Rectal smooth muscle tissue (tissue), 1 donor: Measurements from ENCODE around the gene PHF21B.

ENCODE experiments used
- H3K27ac ChIP-seq: one replicate; pipeline ENCODE4 v1.7.0; 2013; ENCODE audit warnings: low read depth, low read length, inconsistent platforms
- H3K27me3 ChIP-seq: one replicate; pipeline ENCODE4 v1.7.0; 2013; ENCODE audit warnings: low read length; ENCODE audit not compliant: control insufficient read depth, insufficient read depth
- H3K36me3 ChIP-seq: one replicate; pipeline ENCODE4 v1.7.0; 2013; ENCODE audit warnings: low read length; ENCODE audit not compliant: control insufficient read depth, insufficient read depth
- H3K4me1 ChIP-seq: one replicate; pipeline ENCODE4 v1.7.0; 2013; ENCODE audit warnings: low read length; ENCODE audit not compliant: control insufficient read depth, insufficient read depth
- H3K4me3 ChIP-seq: one replicate; pipeline ENCODE4 v1.7.0; 2013; ENCODE audit warnings: low read length
- H3K9ac ChIP-seq: one replicate; pipeline ENCODE4 v1.7.0; 2013; ENCODE audit warnings: low read length

PHF21B gene

GRCh38 chr22:44944883-44945601, 64.8 kb downstream of the PHF21B start:
- H3K4me1 ChIP-seq = no peaks in the 10 kb centered on the region
- no peak overlapping the region for H3K9ac ChIP-seq
- H3K4me3 ChIP-seq = no peak overlapping the region
- no peaks in the 10 kb centered on the region for H3K36me3 ChIP-seq
- no peak overlapping the region for H3K27ac ChIP-seq
- no peaks in the 10 kb centered on the region for H3K27me3 ChIP-seq

DNA sequence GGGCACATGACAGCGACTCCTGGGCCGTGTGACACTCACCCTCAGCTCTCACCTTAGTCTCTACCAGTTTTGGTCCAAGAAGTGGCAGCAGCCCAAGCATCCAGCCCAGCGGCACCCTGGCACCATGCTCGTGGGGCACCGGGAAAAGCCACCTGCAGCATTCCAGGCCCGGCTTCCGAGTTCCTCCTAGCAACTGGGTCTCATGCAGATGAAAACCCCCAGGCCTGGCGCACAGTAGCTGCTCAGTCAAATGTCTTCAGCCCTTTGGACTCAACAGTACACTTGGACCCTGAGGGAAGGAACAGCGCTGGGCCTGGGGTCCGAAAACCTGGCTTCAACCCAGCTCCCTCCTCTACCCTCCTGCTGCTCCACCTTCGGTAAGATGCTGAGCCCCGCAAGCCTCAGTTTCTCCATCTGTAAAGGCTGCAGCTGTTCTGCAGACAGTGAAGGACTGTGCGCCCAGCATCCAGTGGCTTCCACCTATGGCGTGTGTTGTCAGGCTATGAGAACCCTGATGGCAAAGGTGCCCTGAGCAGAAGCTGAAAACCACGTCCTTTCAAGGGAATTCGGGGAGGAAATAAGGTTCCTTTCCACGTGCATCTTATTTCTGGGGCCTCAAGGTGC, 66.0 kb downstream of the PHF21B start:
- Histone ChIP-seq H3K27ac (no peak overlapping the region), H3K4me1 (no peaks in the 10 kb centered on the region), H3K36me3 (no peaks in the 10 kb centered on the region), H3K27me3 (no peaks in the 10 kb centered on the region), H3K4me3 (no peak overlapping the region), H3K9ac (no peak overlapping the region)

DNA sequence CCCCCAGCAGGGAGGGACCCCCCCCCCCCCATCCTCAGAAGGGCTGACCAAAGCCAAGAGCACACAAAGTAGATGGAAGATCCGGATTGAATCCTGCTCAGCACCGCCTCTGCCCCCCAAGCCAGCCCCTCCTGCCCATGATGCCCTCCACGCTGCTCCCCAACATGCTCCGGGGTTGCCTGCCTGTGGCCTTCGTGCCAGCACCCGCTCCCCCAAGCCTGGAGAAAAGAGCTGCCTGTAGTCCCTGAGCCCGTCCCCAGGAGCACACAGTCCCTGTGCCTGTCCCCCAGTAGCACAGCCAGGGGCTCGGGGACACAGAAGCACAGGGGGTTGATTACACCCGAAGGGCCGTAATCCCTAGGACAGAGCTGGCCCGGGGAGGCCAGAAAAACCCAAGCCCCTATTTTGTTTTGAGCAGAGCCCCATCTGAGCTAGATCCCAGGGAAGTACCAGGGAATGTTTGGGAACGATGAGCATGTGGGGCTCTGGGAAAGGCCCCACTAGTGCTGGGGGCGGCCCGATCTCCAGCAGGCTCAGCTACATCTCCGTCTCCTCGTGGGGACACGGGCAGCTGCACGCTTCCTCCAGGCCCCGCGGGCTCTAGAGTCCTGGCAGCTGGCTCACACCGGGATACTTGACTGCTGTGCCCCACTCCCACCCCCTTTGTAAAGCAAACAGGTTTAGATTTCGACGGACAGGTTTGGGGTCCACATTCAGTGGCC, 66.7 kb downstream of the PHF21B start:
- Histone ChIP-seq H3K36me3 (no peaks in the 10 kb centered on the region), H3K9ac (no peak overlapping the region), H3K27me3 (no peaks in the 10 kb centered on the region), H3K4me3 (no peak overlapping the region), H3K4me1 (no peaks in the 10 kb centered on the region), H3K27ac (no peak overlapping the region)

DNA sequence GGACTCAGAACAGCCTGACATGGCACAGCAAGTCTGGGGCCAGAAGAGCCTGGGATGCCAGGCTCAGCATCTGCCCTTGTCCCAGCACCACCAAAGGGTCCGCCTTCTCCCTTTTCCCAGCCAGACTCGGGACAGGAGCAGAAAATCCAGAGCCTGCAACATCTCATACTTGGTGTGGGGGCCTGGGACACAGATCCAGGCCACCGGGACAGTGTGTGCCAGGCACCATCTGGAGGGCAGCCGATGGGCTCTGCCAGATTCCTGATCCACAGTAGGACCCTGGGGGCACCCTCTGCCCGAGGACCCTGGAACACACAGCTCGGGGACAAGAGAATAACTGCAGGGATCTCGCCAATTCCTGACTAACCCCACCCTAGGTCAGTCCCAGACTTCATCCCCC, 67.7 kb downstream of the PHF21B start:
- no peaks in the 10 kb centered on the region for H3K36me3 ChIP-seq
- peaks cover 2% of the 10 kb centered on the region for H3K27me3 ChIP-seq
- H3K4me3 ChIP-seq = no peak overlapping the region
- no peak overlapping the region for H3K27ac ChIP-seq
- H3K9ac ChIP-seq = no peak overlapping the region
- H3K4me1 ChIP-seq = no peaks in the 10 kb centered on the region

GRCh38 chr22:44941207-44941606, 68.6 kb downstream of the PHF21B start:
- no peak overlapping the region for H3K9ac ChIP-seq
- H3K27me3 ChIP-seq = peaks cover 2% of the 10 kb centered on the region
- H3K36me3 ChIP-seq = no peaks in the 10 kb centered on the region
- H3K4me1 ChIP-seq = no peaks in the 10 kb centered on the region
- no peak overlapping the region for H3K4me3 ChIP-seq
- H3K27ac ChIP-seq = no peak overlapping the region

- H3K9ac ChIP-seq = no peak overlapping the region
- no peak overlapping the region for H3K4me3 ChIP-seq
- no peaks in the 10 kb centered on the region for H3K36me3 ChIP-seq
- H3K27ac ChIP-seq = no peak overlapping the region
- H3K27me3 ChIP-seq = peaks cover 2% of the 10 kb centered on the region
- no peaks in the 10 kb centered on the region for H3K4me1 ChIP-seq
Measured at GRCh38 chr22:44940130-44940529, 69.7 kb downstream of the PHF21B start.

- Histone ChIP-seq H3K4me1 (no peaks in the 10 kb centered on the region), H3K27me3 (peaks cover 2% of the 10 kb centered on the region), H3K27ac (no peak overlapping the region), H3K9ac (no peak overlapping the region), H3K36me3 (no peaks in the 10 kb centered on the region), H3K4me3 (no peak overlapping the region)
Measured at GRCh38 chr22:44939451-44939850, 70.4 kb downstream of the PHF21B start.

DNA sequence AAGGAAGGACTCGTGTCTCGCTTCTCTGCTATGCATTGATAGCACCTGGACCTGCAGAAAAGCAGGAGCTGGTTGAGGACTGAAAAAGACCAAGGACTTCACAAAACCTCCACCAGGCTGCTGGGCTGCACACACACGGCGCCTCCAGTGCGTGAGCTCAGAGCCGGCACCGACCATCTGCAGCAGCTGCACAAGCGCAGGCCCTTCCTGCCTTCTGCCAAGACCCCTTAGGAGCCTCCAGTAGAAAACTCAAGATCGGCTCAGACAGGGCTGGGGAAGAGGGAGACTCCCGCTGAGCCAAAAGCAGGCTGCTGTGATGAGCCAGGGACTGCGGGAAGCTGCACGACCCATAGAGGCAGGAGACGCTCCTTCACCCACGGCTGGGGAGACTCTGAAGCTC, 70.9 kb downstream of the PHF21B start:
- Histone ChIP-seq H3K4me3 (no peak overlapping the region), H3K9ac (no peak overlapping the region), H3K27me3 (peaks cover 2% of the 10 kb centered on the region), H3K27ac (no peak overlapping the region), H3K4me1 (no peaks in the 10 kb centered on the region), H3K36me3 (no peaks in the 10 kb centered on the region)

- peaks cover 2% of the 10 kb centered on the region for H3K27me3 ChIP-seq
- no peak overlapping the region for H3K27ac ChIP-seq
- no peaks in the 10 kb centered on the region for H3K36me3 ChIP-seq
Measured at GRCh38 chr22:44937216-44937615, 72.6 kb downstream of the PHF21B start.

DNA sequence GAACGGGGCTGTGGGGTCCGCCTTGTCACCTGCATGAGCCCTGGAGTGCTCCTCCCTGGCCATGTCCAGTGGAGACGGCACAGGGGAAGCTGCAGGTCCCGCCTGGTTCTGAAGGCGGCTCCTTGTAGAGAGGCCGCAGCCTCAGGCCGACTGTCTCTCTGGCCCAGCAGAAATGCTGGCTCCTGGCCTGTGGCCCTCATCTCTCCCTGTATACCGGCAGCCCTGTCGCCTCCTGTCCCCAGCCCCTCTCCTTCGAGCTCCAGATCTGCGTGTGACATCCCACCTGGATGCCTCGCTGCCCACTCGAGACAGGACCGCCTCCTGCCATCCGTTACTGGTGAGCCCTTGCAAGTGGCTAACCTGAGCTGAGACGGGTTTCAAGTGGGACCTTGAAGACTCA, 73.6 kb downstream of the PHF21B start:
- no peak overlapping the region for H3K27ac ChIP-seq
- H3K27me3 ChIP-seq = peaks cover 2% of the 10 kb centered on the region
- no peak overlapping the region for H3K4me3 ChIP-seq
- H3K36me3 ChIP-seq = no peaks in the 10 kb centered on the region
- H3K4me1 ChIP-seq = no peaks in the 10 kb centered on the region
- H3K9ac ChIP-seq = no peak overlapping the region

More at GRCh38 chr22:44937216-44937615, 72.6 kb downstream of the PHF21B start:
- Histone ChIP-seq H3K4me3 (no peak overlapping the region), H3K9ac (no peak overlapping the region), H3K4me1 (no peaks in the 10 kb centered on the region)

GRCh38 chr22:44935724-44936123, 74.1 kb downstream of the PHF21B start:
- Histone ChIP-seq H3K4me3 (no peak overlapping the region), H3K27me3 (peaks cover 2% of the 10 kb centered on the region), H3K9ac (no peak overlapping the region), H3K4me1 (no peaks in the 10 kb centered on the region), H3K27ac (no peak overlapping the region), H3K36me3 (no peaks in the 10 kb centered on the region)

DNA sequence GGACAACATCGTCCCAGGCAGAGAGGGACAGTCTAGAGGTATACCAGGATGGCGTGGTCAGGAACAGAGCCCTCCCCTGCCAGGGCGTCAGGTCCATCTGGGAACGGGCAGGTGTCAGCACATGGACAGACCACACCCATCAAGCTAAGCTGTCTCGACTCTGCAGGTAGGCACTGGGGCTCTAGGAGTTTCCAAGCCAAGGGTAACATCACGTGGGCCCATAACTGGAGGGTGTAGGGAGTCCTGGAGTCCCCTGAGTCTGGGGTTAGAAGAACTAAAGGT, 75.4 kb downstream of the PHF21B start:
- Histone ChIP-seq H3K4me1 (no peaks in the 10 kb centered on the region), H3K9ac (no peak overlapping the region), H3K36me3 (no peaks in the 10 kb centered on the region), H3K27me3 (peaks cover 2% of the 10 kb centered on the region), H3K4me3 (no peak overlapping the region), H3K27ac (no peak overlapping the region)
